ENCODE data around the gene TMEM120B. TPM values are rescaled to one million over a fixed set of nuclear protein-coding genes. Genes with fewer than 3 reads are reported as not detected.

The TMEM120B gene
- total and polyA plus RNA-seq, 2 experiments from 2014 or later = 5.5 to 9.5 TPM

DNA sequence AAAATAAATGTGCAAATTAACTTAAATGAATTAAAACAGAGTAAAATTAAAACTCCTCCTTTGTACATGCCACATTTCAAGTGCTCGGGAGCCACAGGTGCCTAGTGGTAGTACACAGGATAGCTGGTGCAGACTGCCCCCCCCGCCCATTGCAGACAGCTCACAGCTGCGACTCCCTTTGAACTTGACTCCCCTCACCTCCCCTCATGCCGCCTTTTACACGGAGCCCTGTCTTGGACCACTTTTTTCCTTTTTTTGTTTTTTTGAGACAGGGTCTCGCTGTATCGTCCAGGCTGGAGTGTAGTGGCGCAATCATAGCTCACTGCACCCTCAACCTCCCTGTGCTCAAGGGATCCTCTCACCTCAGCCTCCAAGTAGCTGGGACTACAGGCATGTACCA is 102.7 kb downstream of the TMEM120B start:
- peaks cover 35% of the 10 kb centered on the region for H4K20me1 ChIP-seq (ENCODE audit: insufficient read depth, poor library complexity, severe bottlenecking)
- 93% methylated on average over 8 of the region's 8 CpGs for WGBS (ENCODE audit: low lambda C conversion rate, missing lambda C conversion rate)
- H3K36me3 ChIP-seq (replicated peaks; ENCODE audit: insufficient read depth, low read depth) = peaks cover 4% of the 10 kb centered on the region
- H2AFZ ChIP-seq = no peak overlapping the region
- no peaks in the 10 kb centered on the region for H3K9me2 ChIP-seq (replicated peaks; ENCODE audit: insufficient read depth)
- H3K9me3 ChIP-seq (ENCODE audit: low read depth) = no peaks in the 10 kb centered on the region
- peaks cover 28% of the 10 kb centered on the region for H3K4me1 ChIP-seq (ENCODE audit: insufficient read depth)
- H3K4me2 ChIP-seq = no peak overlapping the region
- no peak overlapping the region for H3K27ac ChIP-seq
- TF ChIP-seq, protein P1, sequence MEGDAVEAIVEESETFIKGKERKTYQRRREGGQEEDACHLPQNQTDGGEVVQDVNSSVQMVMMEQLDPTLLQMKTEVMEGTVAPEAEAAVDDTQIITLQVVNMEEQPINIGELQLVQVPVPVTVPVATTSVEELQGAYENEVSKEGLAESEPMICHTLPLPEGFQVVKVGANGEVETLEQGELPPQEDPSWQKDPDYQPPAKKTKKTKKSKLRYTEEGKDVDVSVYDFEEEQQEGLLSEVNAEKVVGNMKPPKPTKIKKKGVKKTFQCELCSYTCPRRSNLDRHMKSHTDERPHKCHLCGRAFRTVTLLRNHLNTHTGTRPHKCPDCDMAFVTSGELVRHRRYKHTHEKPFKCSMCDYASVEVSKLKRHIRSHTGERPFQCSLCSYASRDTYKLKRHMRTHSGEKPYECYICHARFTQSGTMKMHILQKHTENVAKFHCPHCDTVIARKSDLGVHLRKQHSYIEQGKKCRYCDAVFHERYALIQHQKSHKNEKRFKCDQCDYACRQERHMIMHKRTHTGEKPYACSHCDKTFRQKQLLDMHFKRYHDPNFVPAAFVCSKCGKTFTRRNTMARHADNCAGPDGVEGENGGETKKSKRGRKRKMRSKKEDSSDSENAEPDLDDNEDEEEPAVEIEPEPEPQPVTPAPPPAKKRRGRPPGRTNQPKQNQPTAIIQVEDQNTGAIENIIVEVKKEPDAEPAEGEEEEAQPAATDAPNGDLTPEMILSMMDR (IDR thresholded peaks at IDR 0.05; ENCODE audit: poor library complexity) = no peak
- TF ChIP-seq EZH2 (IDR thresholded peaks at IDR 0.05; ENCODE audit: borderline replicate concordance) (no peak), EZH2phosphoT487 (IDR thresholded peaks at IDR 0.05; ENCODE audit: low read depth, severe bottlenecking, unreplicated experiment) (no peak)
- peaks cover 54% of the 10 kb centered on the region for H3K79me2 ChIP-seq
- DNase-seq (ENCODE audit: low spot score) = no peak
- no peaks in the 10 kb centered on the region for H3K27me3 ChIP-seq
- H3K4me3 ChIP-seq = no peak overlapping the region

DNA sequence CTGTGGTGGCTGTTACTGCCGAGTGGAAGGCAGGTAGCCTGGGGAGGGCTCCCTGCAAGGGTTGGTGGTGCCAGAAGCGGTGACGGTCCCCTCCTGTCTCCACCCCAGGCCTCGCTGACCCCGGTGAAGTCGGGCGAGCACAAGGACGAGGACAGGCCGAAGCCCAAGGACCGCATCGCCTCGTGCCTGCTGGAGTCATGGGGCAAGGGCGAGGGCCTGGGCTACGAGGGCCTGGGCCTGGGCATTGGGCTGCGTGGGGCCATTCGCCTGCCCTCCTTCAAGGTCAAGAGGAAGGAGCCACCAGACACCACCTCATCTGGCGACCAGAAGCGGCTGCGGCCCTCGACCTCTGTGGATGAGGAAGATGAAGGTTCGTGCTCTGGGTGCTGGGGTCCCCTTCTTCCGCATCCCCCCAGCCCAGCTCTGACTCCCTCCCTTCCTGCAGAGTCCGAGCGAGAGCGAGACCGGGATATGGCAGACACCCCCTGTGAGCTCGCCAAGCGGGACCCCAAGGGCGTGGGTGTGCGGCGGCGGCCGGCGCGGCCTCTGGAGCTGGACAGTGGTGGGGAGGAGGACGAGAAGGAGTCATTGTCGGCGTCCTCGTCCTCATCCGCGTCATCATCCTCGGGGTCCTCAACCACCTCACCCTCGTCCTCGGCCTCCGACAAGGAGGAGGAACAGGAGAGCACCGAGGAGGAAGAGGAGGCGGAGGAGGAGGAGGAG is 104.5 kb downstream of the TMEM120B start:
- DNase-seq (ENCODE audit: low spot score) = no peak
- no peaks in the 10 kb centered on the region for H3K9me2 ChIP-seq (replicated peaks; ENCODE audit: insufficient read depth)
- H3K9me3 ChIP-seq (ENCODE audit: low read depth) = no peaks in the 10 kb centered on the region
- H4K20me1 ChIP-seq (ENCODE audit: insufficient read depth, poor library complexity, severe bottlenecking) = peaks cover 18% of the 10 kb centered on the region
- no peak overlapping the region for H3K4me3 ChIP-seq
- no peak for TF ChIP-seq EZH2phosphoT487 (IDR thresholded peaks at IDR 0.05; ENCODE audit: low read depth, severe bottlenecking, unreplicated experiment)
- TF ChIP-seq EZH2 (IDR thresholded peaks at IDR 0.05; ENCODE audit: borderline replicate concordance) = no peak
- TF ChIP-seq, protein P1 (IDR thresholded peaks at IDR 0.05; ENCODE audit: poor library complexity) = no peak
- peaks cover 4% of the 10 kb centered on the region for H3K36me3 ChIP-seq (replicated peaks; ENCODE audit: insufficient read depth, low read depth)
- H2AFZ ChIP-seq = no peak overlapping the region
- peaks cover 37% of the 10 kb centered on the region for H3K79me2 ChIP-seq
- peaks cover 14% of the 10 kb centered on the region for H3K4me1 ChIP-seq (ENCODE audit: insufficient read depth)
- WGBS (ENCODE audit: low lambda C conversion rate, missing lambda C conversion rate) = 98% methylated on average over 44 of the region's 47 CpGs
- H3K27ac ChIP-seq = no peak overlapping the region
- no peak overlapping the region for H3K4me2 ChIP-seq
- no peaks in the 10 kb centered on the region for H3K27me3 ChIP-seq

DNA sequence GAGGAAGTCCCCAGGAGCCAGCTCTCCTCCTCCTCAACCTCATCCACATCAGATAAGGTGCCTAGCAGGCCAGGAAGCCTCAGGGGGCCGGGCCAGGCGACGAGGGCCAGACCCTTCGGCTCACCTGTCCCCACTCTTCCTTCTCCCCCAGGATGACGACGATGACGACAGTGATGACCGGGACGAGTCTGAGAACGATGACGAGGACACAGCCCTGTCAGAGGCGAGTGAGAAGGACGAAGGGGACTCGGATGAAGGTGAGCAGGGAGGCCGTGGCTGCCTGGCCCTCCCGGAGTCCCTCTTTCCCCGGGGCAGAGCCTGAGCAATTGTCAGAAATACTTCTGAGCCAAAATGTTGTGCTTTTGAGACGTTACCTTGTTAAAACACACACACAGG is 105.1 kb downstream of the TMEM120B start:
- H4K20me1 ChIP-seq (ENCODE audit: insufficient read depth, poor library complexity, severe bottlenecking) = peaks cover 12% of the 10 kb centered on the region

DNA sequence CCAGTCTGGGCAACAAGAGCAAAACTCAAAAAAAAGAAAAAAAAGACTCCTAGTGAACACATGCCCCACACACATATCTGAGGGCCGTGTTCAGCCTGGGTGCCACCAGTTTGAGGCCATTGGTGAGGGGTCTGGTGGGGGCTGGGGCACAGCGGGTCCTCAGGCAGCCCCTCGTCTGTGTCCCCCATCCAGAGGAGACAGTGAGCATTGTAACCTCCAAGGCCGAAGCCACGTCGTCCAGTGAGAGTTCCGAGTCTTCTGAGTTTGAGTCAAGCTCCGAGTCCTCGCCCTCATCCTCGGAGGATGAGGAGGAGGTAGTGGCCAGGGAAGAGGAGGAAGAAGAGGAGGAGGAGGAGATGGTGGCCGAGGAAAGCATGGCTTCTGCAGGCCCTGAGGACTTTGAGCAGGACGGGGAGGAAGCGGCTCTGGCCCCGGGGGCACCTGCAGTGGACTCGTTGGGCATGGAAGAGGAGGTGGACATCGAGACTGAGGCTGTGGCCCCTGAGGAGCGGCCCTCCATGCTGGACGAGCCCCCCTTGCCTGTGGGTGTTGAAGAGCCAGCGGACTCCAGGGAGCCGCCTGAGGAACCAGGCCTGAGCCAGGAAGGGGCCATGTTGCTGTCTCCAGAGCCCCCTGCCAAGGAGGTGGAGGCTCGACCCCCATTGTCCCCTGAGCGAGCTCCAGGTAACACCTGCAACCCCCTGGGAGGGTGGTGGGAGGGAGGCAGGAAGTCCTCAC is 106.8 kb downstream of the TMEM120B start:
- no peak overlapping the region for H3K4me2 ChIP-seq
- H3K36me3 ChIP-seq (replicated peaks; ENCODE audit: insufficient read depth, low read depth) = peaks cover 4% of the 10 kb centered on the region
- no peaks in the 10 kb centered on the region for H3K4me1 ChIP-seq (ENCODE audit: insufficient read depth)
- no peak for DNase-seq (ENCODE audit: low spot score)
- TF ChIP-seq, protein P1 (IDR thresholded peaks at IDR 0.05; ENCODE audit: poor library complexity) = no peak
- TF ChIP-seq EZH2 (IDR thresholded peaks at IDR 0.05; ENCODE audit: borderline replicate concordance) = no peak
- no peaks in the 10 kb centered on the region for H4K20me1 ChIP-seq (ENCODE audit: insufficient read depth, poor library complexity, severe bottlenecking)
- H3K4me3 ChIP-seq = no peak overlapping the region
- peaks cover 18% of the 10 kb centered on the region for H3K79me2 ChIP-seq
- H3K27ac ChIP-seq = no peak overlapping the region
- 97% methylated on average over 21 of the region's 22 CpGs for WGBS (ENCODE audit: low lambda C conversion rate, missing lambda C conversion rate)
- no peak overlapping the region for H2AFZ ChIP-seq
- H3K9me2 ChIP-seq (replicated peaks; ENCODE audit: insufficient read depth) = no peaks in the 10 kb centered on the region
- no peaks in the 10 kb centered on the region for H3K27me3 ChIP-seq
- H3K9me3 ChIP-seq (ENCODE audit: low read depth) = no peaks in the 10 kb centered on the region

More for the DNA sequence above, 105.1 kb downstream of the TMEM120B start:
- Histone ChIP-seq H3K79me2 (peaks cover 33% of the 10 kb centered on the region), H3K9me3 (ENCODE audit: low read depth) (no peaks in the 10 kb centered on the region), H3K36me3 (replicated peaks; ENCODE audit: insufficient read depth, low read depth) (peaks cover 4% of the 10 kb centered on the region), H3K27ac (no peak overlapping the region), H2AFZ (no peak overlapping the region), H3K4me3 (no peak overlapping the region), H3K9me2 (replicated peaks; ENCODE audit: insufficient read depth) (no peaks in the 10 kb centered on the region), H3K27me3 (no peaks in the 10 kb centered on the region), H3K4me1 (ENCODE audit: insufficient read depth) (peaks cover 12% of the 10 kb centered on the region), H3K4me2 (no peak overlapping the region)
- TF ChIP-seq EZH2phosphoT487 (IDR thresholded peaks at IDR 0.05; ENCODE audit: low read depth, severe bottlenecking, unreplicated experiment) = no peak
- 97% methylated on average over 18 of the region's 18 CpGs for WGBS (ENCODE audit: low lambda C conversion rate, missing lambda C conversion rate)
- no peak for DNase-seq (ENCODE audit: low spot score)
